GM19193 (cell line): ENCODE measurements around the gene TTC7B.

Experiments used
- POLR2A ChIP-seq: IDR thresholded peaks from 4 replicates; pipeline ENCODE4 v1.6.1; 2011; ENCODE audit not compliant: insufficient read depth, insufficient read length; ENCODE audit errors: extremely low read depth

TTC7B gene

DNA sequence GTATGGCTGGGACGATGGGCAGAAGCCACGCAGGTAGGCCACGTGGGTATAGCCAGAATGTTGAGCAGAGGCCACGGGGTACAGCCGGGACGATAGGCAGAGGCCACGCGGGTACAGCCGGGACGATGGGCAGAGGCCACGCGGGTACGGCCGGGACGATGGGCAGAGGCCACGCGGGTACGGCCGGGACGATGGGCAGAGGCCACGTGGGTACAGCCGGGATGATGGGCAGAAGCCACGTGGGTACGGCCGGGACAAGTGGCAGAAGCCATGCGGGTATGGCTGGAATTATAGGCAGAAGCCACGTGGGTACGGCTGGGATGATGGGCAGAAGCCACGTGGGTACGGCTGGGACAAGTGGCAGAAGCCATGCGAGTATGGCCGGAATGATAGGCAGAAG, 195.0 kb downstream of the TTC7B start:
- no peak for TF ChIP-seq POLR2A

DNA sequence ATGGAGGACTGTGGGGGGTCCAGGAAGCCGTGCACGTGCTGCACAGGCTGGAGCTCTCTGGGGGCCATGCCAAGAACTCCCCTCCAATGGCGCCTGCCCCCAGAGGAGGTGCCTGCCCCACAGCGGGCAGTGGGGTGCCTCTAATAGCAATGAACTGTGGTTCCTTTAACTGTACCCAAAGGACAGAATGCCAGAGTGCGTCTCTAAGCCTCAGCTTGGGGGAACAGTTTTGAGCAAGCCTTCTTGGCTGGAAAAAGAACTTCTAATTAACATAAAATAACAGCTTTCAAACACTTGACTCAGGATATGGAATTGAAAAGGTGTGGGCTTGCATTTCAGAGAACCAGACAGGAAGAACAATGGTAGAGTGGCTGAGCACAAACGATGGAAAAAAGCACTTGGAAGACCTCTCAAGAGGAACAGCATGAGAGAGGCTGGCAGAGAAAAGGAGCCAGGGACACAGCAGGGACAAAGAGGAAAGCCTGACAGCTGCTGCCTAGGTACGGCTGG, 195.6 kb downstream of the TTC7B start:
- TF ChIP-seq POLR2A: no peak

DNA sequence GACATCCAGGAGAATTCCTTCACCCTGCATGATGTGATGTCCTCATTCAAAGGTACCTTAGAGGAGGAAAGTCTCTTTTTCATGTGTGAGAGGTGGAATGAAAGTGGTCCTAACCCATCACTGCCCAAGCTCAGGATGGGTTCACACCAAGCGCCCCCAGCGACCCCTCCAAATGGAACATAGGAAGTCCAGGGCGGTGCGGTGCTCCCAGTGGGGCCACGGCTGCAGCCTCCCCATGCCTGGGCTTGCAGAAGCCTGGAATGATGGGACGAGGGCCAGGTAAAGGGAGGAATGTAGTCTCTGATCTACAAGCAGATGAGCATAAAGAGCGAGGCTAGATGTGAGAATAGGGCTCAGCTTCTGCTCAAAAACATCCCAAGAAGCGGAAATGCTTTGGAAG, 196.3 kb downstream of the TTC7B start:
- TF ChIP-seq POLR2A: no peak

DNA sequence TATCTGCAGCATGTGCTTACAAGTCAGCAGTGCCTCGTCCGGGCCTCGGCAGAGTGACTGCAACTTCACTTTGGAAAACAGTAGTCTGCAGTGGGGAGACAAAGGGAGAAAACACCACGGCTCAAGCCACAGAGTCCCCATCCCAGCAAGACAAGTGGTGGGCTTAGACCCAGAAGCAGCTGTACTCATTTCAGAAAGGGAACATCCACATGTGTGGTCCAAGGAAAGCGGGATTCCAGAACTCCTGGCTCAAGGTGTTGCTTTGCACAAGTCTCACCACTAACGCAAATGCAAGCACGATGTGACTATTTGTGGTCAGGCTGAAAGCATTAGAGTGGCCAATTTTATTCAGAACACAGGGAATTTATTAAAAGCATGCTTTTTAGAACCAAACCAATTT, 198.3 kb downstream of the TTC7B start:
- TF ChIP-seq POLR2A: no peak

DNA sequence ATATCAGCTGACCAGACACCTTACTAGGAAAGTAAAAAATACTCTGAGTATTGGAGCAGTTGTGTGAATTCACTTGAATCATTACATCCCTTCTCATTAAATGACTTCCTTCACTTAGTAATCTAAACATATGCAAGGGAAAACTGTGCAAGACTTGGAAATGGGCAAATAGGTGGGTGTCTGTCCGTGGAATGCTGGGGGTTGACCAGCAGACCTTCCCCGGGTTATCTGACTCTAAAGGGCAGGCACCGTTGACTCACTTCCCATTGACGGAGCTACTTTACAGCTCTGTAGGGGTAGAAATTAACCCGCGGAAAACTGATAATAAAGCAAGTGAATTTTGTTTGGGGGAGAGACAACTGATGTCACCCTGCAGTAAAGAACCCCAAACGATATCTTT, 199.3 kb downstream of the TTC7B start:
- no peak for TF ChIP-seq POLR2A

DNA sequence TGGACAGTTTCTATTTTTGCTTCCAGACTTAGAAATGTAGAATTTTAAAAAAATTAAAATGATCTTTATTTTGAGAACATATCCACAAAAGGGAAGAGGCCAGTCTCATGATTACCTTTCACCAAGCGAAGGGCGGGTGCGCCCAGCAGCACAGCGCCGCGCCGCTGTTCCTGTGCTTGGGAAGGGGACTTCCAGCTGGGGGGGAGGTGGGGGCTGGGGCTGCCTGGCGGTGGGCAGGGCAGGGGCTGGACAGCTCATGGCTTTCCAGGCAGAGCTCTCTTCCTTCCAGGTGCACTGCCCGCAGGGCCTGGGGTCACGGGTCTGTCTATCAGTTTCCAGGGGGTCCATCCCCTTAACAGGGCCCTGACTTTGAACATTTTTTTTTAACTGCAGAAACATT, 199.9 kb downstream of the TTC7B start:
- no peak for TF ChIP-seq POLR2A

DNA sequence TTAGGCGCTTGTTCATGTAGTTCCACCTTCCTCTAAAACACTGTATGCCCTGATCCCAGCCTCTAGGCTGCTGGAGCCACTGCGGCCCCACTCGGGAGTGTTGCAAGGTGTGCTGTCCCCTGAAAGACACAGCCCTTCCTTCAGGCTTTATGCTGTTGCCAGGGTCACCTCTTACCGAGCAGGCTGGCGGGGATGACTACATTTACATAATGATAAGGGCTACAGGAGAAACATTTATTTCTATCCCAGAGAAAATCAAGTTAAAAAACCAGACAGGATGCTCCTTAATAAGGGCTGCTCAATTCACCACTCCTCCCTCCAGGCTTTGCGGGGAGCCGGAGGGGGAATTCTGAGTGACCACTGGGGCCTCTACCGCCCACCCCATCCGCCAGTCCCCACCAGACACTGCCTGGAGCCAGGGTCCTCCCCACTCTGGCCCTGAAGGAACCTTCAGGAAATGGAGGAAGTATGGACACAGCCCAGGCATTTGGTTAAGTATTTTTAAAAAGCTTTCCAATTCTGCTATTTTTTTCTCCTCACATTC, 200.6 kb downstream of the TTC7B start:
- no peak for TF ChIP-seq POLR2A

DNA sequence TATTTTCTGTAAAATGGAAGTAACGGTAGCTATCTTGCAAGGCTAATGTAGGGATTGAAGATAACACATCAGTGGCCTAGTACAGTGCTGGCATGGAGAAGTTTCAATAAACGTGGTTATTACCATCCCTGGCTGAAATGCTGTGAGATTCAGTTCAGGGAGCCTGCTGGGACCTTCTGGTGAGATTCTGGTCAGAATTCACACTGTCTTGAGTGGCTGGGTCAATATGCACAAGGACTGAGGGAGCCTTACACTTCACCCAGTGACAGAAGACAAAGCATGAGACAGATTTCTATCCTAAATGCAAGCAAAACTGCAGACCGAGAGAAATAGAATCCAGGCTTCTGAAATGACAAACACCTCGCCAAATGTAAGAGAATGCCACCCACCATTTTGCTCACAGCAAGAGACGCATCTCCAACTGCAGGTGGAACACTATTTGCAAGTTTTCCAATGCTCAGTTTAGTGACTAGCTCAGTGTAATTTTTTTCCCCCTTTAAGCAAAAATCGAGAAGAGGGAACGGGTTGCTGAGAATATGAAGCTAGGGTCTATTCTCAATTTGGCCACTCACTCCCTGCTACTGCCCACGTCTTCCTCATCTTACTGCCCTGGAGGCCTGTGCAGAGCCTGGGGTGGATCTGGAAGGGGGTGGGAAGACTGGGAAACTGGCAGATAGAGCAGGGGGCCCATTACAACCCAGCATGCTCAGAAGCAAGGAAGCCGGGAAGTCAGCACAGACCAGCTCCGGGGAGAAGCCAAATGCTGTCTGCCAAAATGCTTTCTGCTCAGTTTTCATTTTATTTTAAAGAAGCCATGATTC, 201.3 kb downstream of the TTC7B start:
- TF ChIP-seq POLR2A: no peak

DNA sequence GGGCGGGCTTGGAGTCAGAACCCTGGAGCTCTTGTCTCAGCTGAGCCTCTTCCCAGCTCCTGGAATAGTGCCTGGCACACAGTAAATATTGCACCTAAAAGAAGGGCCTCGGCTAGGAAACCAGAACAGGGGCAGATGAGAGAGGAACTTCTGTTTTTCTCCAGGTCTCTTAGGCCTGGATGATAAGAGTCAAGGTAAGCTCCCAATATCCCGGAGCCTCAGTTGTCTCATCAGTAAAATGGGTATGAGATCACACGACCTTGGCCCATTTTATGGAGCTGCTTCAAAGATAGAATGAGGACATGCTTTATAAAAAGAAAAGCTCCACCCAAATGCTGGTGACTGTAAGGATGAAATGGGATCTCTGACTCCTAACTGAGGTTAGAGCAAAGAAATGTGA, 202.2 kb downstream of the TTC7B start:
- TF ChIP-seq POLR2A: no peak

DNA sequence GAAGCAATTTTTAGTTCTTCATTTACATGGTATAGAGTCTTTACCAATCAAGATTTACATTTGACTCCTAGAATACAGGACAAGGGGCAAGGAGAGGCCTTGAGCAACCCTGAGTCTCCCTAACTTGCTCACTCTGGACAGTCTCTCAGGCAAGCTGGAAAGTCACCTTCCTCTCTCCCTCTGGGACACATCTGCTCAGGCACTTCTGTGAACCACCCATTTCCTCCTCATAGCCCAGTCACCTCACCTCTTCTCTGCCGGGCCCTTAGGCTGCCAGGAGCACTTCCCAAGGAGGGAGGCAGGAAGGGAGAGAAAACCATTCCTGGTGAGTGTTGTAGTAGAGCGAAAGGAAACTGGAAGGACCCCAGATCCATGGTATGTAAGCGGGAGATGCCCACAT, 202.8 kb downstream of the TTC7B start:
- TF ChIP-seq POLR2A: no peak

DNA sequence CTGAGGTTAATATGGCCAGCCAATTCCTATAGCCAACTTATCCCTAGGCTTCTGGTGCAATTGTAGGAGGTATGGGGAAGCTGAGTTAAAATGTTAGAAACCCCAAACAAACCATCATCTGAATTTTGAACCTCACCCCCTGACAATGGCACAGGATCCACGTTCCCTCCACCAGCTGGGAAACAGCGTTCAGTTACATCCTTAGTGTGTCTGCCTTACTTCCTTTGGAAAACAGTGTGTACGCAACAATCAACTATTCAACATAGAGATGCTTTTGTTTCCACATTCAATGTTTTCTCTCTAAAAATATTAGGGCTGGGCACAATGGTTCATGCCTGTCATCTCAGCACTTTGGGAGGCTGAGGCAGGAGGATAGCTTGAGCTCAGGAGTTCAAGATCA, 203.4 kb downstream of the TTC7B start:
- no peak for TF ChIP-seq POLR2A

DNA sequence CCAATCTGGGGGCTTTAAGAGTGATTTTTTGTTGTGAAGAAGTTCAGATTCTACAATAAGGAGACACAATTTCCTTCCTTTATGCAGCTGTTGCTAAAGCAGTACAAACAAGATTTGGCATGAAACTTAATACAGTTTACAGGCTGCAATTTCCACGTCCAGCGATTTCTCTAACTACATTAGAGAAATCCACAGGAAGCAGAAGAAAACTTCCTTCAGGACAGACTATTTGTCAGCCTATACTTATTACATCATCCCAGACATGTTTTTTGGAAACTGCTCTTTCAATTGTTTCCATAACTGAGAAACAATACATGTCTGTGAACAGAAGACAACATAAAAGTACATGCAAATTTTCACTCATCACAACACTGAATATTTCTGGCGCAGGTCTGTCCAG, 204.3 kb downstream of the TTC7B start:
- no peak for TF ChIP-seq POLR2A

DNA sequence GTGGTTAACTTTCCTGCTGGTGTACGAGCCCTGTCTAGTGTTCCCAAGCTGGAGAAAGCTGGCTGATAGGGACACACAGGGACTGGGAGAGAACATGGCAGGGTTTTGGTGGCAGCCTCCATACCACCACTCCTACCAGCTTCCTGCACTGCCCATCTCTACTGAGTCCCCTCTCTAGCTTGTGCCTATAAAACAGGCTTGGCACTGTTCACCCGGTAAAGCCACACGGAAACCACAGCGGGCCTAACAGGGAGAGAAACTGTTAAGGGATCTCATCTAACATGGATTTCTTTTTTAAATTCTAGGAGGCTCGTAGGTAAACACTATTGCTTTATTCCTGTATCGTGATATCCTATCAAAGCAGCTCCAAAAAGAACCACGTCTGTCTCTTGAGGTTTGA, 204.7 kb downstream of the TTC7B start:
- no peak for TF ChIP-seq POLR2A

DNA sequence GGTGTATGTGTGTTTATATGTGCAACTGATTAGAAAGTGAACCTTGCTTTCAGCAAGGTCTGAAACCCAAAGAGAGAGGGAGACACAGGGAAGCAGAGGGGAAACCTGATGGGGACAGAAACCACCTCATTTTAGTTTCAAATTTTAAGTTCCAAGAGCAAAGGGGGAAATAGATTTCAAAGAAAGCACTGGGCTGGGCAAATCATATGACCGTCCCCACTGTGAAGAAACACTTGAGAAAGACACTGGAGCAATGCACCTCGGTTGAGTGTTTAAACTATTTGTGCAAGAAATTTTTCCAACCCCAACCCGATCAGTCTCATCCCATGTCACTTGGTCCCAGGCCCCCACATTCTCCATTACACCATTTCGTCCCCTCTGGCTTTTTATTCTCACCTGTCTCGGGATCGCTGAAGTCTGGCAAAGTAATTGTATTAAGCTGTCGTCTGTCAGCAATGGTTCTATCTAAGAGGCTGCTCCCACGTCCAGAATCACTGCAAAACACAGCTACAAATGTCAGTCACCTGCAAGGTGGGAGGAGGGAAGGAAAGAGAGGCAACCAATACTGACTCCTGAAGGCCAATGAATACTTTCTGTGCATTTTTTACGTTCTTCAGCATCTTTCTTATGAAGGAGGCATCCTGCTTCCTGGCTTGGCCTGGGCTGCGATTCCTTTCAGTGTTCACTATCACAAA, 205.7 kb downstream of the TTC7B start:
- no peak for TF ChIP-seq POLR2A

DNA sequence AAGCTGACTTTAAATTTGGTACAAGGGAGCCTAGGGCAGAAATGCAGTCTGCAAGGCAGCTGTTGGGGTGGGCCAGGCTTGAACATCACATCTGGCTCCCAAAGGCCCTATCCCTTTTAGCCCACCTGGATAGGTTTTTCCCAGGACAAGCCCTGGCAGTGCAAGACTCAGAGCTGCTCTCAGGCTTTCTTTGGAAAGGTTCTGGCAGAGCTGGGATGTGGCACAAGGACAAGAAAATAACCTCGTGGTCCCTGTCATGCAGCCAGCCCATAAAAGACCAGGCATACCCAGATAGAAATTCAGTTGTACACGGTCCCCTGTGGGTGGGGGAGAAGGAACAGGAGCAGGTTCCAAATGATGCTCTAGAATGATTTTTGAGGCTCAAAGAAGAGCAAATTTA, 206.9 kb downstream of the TTC7B start:
- TF ChIP-seq POLR2A: no peak

DNA sequence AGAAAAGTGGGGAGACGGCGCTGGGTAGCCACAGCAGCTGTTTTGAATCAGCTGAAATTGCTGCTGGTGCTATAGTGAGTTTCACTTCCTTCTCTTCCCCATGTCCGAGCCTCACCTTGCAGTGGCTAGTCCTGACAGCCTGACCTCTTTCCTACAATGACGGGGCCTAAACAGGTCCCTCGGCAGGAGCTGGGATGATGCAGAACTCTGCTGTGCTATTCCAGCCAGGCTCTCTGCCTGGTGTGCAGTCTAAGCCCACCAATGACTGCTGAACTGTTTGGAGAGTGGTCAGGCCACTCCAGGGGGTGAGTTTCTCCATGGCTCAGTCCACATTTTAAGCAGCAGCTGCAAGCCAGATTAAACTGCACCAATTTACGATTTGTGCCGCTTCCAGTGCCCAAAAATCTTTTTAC, 207.3 kb downstream of the TTC7B start:
- no peak for TF ChIP-seq POLR2A
